HG03039 (cell line): ENCODE data around the gene TBC1D24.
"Not testable (repeated sequence)": the region's sequence is repeated elsewhere in the genome, so short reads cannot be mapped to it uniquely, and the experiment has no call there.

ENCODE experiments used
- ATAC-seq: cut with Tn5 transposase; IDR thresholded peaks from one replicate; pipeline ENCODE4 v1.9.1; 2021; ENCODE audit warnings: mild to moderate bottlenecking, moderate library complexity; ENCODE audit not compliant: unreplicated experiment

The TBC1D24 gene

GRCh38 chr16:2529961-2530628 is 55.2 kb downstream of the TBC1D24 start:
- ATAC-seq, result no peak

- no peak for ATAC-seq
Observed at GRCh38 chr16:2530629-2531318, 55.8 kb downstream of the TBC1D24 start.

- ATAC-seq, result no peak
Observed at GRCh38 chr16:2531371-2531695, 56.4 kb downstream of the TBC1D24 start, which contains the start of gene CEMP1. Gene CEMP1, minus strand, starts transcription at chr16:2531408. Its CDS starts 335 bp downstream, at chr16:2531073.

- peak; percentile 70 for ATAC-seq
Observed at GRCh38 chr16:2531696-2532493, 57.0 kb downstream of the TBC1D24 start.

- no peak for ATAC-seq
Observed at GRCh38 chr16:2532494-2533141, 57.7 kb downstream of the TBC1D24 start.

- ATAC-seq, result not testable (repeated sequence)
Observed at GRCh38 chr16:2533142-2533755, 58.3 kb downstream of the TBC1D24 start.

GRCh38 chr16:2533912-2534311 is 59.0 kb downstream of the TBC1D24 start:
- no peak for ATAC-seq

- ATAC-seq, result not testable (repeated sequence)
Observed at GRCh38 chr16:2534335-2534734, 59.4 kb downstream of the TBC1D24 start.

- no peak for ATAC-seq
Observed at GRCh38 chr16:2535625-2536013, 60.7 kb downstream of the TBC1D24 start.

- peak; percentile 73 for ATAC-seq
Observed at GRCh38 chr16:2537451-2538379, 62.8 kb downstream of the TBC1D24 start, which contains the start of gene PDPK1. Gene PDPK1, plus strand, starts transcription at chr16:2538021. Its CDS starts 92 bp downstream, at chr16:2538113.

GRCh38 chr16:2539192-2539844 is 64.4 kb downstream of the TBC1D24 start:
- ATAC-seq, result not testable (repeated sequence)

GRCh38 chr16:2539845-2540458 is 65.0 kb downstream of the TBC1D24 start:
- not testable (repeated sequence) for ATAC-seq

GRCh38 chr16:2540912-2541311 is 66.0 kb downstream of the TBC1D24 start:
- not testable (repeated sequence) for ATAC-seq

GRCh38 chr16:2541409-2541808 is 66.5 kb downstream of the TBC1D24 start:
- ATAC-seq, result not testable (repeated sequence)

GRCh38 chr16:2543771-2544170 is 68.8 kb downstream of the TBC1D24 start:
- ATAC-seq, result not testable (repeated sequence)

- not testable (repeated sequence) for ATAC-seq
Observed at GRCh38 chr16:2550283-2550878, 75.5 kb downstream of the TBC1D24 start.

GRCh38 chr16:2551420-2551889 is 76.5 kb downstream of the TBC1D24 start:
- not testable (repeated sequence) for ATAC-seq
